ENCODE measurements around the gene LPP.

Gene LPP

GRCh38 chr3:188218603-188219002, 64.6 kb downstream of the LPP start:
- DNase-seq, result no peak
- Histone ChIP-seq H3K27me3 (replicated peaks) (no peaks in the 10 kb centered on the region), H3K36me3 (replicated peaks) (no peaks in the 10 kb centered on the region), H3K27ac (no peak overlapping the region), H3K4me3 (ENCODE audit: low read depth, low read length) (no peak overlapping the region)
- TF ChIP-seq, protein P1, sequence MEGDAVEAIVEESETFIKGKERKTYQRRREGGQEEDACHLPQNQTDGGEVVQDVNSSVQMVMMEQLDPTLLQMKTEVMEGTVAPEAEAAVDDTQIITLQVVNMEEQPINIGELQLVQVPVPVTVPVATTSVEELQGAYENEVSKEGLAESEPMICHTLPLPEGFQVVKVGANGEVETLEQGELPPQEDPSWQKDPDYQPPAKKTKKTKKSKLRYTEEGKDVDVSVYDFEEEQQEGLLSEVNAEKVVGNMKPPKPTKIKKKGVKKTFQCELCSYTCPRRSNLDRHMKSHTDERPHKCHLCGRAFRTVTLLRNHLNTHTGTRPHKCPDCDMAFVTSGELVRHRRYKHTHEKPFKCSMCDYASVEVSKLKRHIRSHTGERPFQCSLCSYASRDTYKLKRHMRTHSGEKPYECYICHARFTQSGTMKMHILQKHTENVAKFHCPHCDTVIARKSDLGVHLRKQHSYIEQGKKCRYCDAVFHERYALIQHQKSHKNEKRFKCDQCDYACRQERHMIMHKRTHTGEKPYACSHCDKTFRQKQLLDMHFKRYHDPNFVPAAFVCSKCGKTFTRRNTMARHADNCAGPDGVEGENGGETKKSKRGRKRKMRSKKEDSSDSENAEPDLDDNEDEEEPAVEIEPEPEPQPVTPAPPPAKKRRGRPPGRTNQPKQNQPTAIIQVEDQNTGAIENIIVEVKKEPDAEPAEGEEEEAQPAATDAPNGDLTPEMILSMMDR (IDR thresholded peaks at IDR 0.05; ENCODE audit: low read depth, low read length, missing control alignments), result no peak
- in situ Hi-C loops (cut with HindIII; ENCODE audit: low pct_ligation_motif_present, low sequenced_read_pairs), result no loop called here

GRCh38 chr3:188219147-188219546, 65.2 kb downstream of the LPP start:
- Histone ChIP-seq H3K27me3 (replicated peaks) (no peaks in the 10 kb centered on the region), H3K36me3 (replicated peaks) (no peaks in the 10 kb centered on the region), H3K4me3 (ENCODE audit: low read depth, low read length) (no peak overlapping the region), H3K27ac (no peak overlapping the region)
- in situ Hi-C loops (cut with HindIII; ENCODE audit: low pct_ligation_motif_present, low sequenced_read_pairs), result no loop called here
- no peak for DNase-seq
- TF ChIP-seq, protein P1 (IDR thresholded peaks at IDR 0.05; ENCODE audit: low read depth, low read length, missing control alignments), result no peak

- Histone ChIP-seq H3K27ac (peak overlapping the region; percentile 78), H3K27me3 (replicated peaks) (no peaks in the 10 kb centered on the region), H3K36me3 (replicated peaks) (no peaks in the 10 kb centered on the region), H3K4me3 (ENCODE audit: low read depth, low read length) (no peak overlapping the region)
- TF ChIP-seq, protein P1 (IDR thresholded peaks at IDR 0.05; ENCODE audit: low read depth, low read length, missing control alignments), result no peak
- in situ Hi-C loops (cut with HindIII; ENCODE audit: low pct_ligation_motif_present, low sequenced_read_pairs), result no loop called here
- no peak for DNase-seq
Measured at GRCh38 chr3:188220097-188220788, 66.3 kb downstream of the LPP start.

- peak; percentile 87 for DNase-seq
- Histone ChIP-seq H3K36me3 (replicated peaks) (peaks cover 2% of the 10 kb centered on the region), H3K27ac (peak overlapping the region; percentile 78), H3K4me3 (ENCODE audit: low read depth, low read length) (no peak overlapping the region), H3K27me3 (replicated peaks) (no peaks in the 10 kb centered on the region)
- in situ Hi-C loops (cut with HindIII; ENCODE audit: low pct_ligation_motif_present, low sequenced_read_pairs), result no loop called here
- TF ChIP-seq, protein P1 (IDR thresholded peaks at IDR 0.05; ENCODE audit: low read depth, low read length, missing control alignments), result no peak
Measured at GRCh38 chr3:188220988-188221818, 67.2 kb downstream of the LPP start.

DNA sequence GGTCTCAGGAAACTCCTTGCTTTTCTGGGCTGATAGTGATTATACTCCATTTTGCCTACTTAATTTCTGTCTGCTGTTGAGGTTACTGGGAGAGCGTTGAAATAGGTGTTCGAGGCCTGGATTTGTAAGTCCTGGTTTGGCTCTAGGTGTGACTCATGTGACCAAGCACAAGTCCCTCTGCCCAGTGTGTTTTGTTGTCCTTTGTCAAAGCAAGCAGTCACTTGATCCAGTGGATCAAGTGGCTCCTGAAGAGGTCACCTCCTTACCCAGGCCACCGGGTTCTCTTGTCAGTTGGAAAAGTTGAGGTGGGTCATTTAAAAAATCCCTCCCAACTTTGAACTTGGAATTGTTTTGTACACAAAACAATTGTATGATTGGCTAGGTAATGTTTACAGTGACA, 70.0 kb downstream of the LPP start:
- TF ChIP-seq, protein P1 (IDR thresholded peaks at IDR 0.05; ENCODE audit: low read depth, low read length, missing control alignments), result no peak
- H3K36me3 ChIP-seq (replicated peaks), result peaks cover 9% of the 10 kb centered on the region
- no peak overlapping the region for H3K4me3 ChIP-seq (ENCODE audit: low read depth, low read length)
- DNase-seq, result no peak
- H3K27ac ChIP-seq, result no peak overlapping the region
- H3K27me3 ChIP-seq (replicated peaks), result no peaks in the 10 kb centered on the region
- in situ Hi-C loops (cut with HindIII; ENCODE audit: low pct_ligation_motif_present, low sequenced_read_pairs), result no loop called here
